Subcutaneous abdominal adipose tissue (tissue), 5 donors: ENCODE results near the gene RIC8B.

ENCODE experiments used
- H3K27ac ChIP-seq: one replicate; pipeline ENCODE4 v1.7.0; 2013; ENCODE audit warnings: low read depth, mild to moderate bottlenecking, inconsistent platforms, low read length, moderate library complexity
- H3K27me3 ChIP-seq, 5 donors: one replicate each; pipeline ENCODE4 v1.7.0; 2013; ENCODE audit warnings: low read length in 5 of 5, inconsistent platforms in 1 of 5; ENCODE audit not compliant: control insufficient read depth in 5 of 5, insufficient read depth in 4 of 5
- H3K36me3 ChIP-seq, 5 donors: one replicate each; pipeline ENCODE4 v1.7.0; 2013; ENCODE audit warnings: low read length in 5 of 5; ENCODE audit not compliant: control insufficient read depth in 5 of 5, insufficient read depth in 5 of 5
- H3K4me1 ChIP-seq, 5 donors: one replicate each; pipeline ENCODE4 v1.7.0; 2013; ENCODE audit warnings: low read length in 5 of 5, mild to moderate bottlenecking in 3 of 5, moderate library complexity in 1 of 5; ENCODE audit not compliant: control insufficient read depth in 5 of 5, insufficient read depth in 5 of 5
- H3K4me3 ChIP-seq, 5 donors: one replicate each; pipeline ENCODE4 v1.7.0; 2013; ENCODE audit warnings: low read length in 5 of 5, low read depth in 1 of 5
- H3K9ac ChIP-seq, 5 donors: one replicate each; pipeline ENCODE4 v1.7.0; 2013; ENCODE audit warnings: low read length in 5 of 5, mild to moderate bottlenecking in 4 of 5, moderate library complexity in 3 of 5
- H3K9me3 ChIP-seq, 5 donors: one replicate each; pipeline ENCODE4 v1.7.0; 2013; ENCODE audit warnings: low read length in 5 of 5; ENCODE audit not compliant: control insufficient read depth in 5 of 5
- donor health status: healthy.
- donor health status: healthy.
- donor health status: healthy.
- donor health status: healthy.
- donor health status: healthy.

Gene RIC8B

GRCh38 chr12:106839333-106839732, 64.9 kb downstream of the RIC8B start:
- no peaks in the 10 kb centered on the region for H3K27me3 ChIP-seq
- H3K36me3 ChIP-seq: peaks cover 2 to 19% (median 16%) of the 10 kb centered on the region in 5 donors
- no peak overlapping the region for H3K4me3 ChIP-seq
- no peaks in the 10 kb centered on the region for H3K9me3 ChIP-seq
- no peak overlapping the region for H3K27ac ChIP-seq
- H3K9ac ChIP-seq: no peak overlapping the region
- peaks cover 3 to 18% (median 17%) of the 10 kb centered on the region in 5 donors for H3K4me1 ChIP-seq

DNA sequence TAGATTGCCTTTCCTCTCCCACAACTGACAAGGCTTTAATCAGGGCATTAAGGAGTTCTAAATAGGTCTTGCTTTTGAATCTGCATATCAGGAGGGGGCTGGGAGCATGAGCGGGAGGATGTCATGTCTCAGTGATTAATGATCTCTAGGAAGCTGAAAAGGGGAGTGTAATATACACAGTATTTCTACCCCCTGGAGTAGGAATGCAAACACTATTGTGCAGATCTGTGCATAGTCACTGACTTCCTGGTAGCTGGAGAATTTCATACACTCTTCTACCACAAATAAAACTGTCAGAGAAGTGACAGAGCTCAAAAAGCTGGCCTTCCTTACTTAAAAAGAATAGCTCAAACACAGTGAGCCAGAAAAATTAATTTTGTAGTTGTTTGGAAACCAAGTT, 65.8 kb downstream of the RIC8B start:
- Histone ChIP-seq H3K4me3 (no peak overlapping the region), H3K9me3 (no peaks in the 10 kb centered on the region), H3K27ac (no peak overlapping the region), H3K9ac (peak overlapping the region in 2 of 5 donors; percentile 23 to 60), H3K27me3 (no peaks in the 10 kb centered on the region), H3K4me1 (peaks cover 3 to 18% (median 17%) of the 10 kb centered on the region in 5 donors), H3K36me3 (peaks cover 8 to 27% (median 20%) of the 10 kb centered on the region in 5 donors)

DNA sequence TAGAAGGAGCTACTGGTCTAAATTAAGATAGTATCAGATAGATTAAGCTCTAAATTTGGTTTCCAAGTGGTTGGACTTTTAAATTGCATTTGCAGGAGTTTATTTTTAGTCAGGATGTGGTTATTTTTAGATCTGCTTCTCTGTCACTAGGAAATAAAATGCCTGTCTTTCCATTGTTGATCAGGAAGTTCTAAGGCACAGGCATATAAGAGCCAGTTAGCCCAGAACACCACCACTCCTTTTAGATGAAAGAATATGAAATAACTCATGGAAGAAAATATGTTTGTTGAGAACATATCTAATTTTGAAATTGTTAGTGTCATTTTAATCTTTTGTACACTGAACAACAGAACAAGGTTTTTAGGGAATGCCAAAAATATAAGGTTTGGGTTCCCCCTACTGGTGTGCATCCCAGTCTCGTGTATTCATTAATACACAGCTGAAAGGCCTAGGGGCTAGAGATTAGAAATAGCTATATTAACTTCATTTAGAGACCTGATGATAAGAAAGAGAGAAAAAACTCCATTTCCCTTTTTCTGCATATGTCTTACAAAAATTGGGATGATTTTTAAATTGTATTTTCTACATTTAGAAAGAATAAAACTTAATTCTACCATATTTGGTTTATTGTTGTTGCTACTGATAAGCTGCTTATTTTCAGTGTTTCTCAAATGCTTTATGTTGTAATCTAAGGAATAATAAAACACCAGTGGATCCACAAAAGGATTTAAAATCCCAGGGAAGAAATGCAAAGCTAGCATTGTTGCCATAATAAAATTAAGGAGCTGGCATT, 67.2 kb downstream of the RIC8B start:
- Histone ChIP-seq H3K27me3 (no peaks in the 10 kb centered on the region), H3K4me1 (peaks cover 3 to 18% (median 17%) of the 10 kb centered on the region in 5 donors), H3K27ac (no peak overlapping the region), H3K9me3 (no peaks in the 10 kb centered on the region), H3K36me3 (peaks cover 9 to 36% (median 27%) of the 10 kb centered on the region in 5 donors), H3K9ac (peak overlapping the region in 3 of 5 donors; percentile 16 to 41 (median 39)), H3K4me3 (no peak overlapping the region)

DNA sequence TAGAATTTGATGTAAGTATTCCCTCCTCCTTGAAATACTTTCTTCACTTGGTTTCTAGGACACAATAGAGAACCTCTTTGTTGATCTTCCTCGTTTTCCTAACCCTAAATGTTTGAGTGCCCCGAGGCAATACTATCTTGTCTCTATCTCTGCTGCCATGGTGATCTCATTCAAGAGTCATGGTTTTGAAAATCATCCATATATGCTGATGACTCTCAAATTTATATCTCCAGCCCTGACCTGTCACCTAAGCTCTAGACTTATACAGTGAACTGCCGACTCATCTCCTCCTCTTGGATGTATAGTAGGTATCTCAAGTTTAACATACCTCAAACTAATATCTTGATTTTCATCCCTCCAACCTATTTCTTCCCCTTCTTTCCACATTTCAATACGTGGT, 71.4 kb downstream of the RIC8B start:
- no peak overlapping the region for H3K9ac ChIP-seq
- peaks cover 0 to 8% (median 8%) of the 10 kb centered on the region in 5 donors for H3K4me1 ChIP-seq
- H3K27ac ChIP-seq: no peak overlapping the region
- H3K9me3 ChIP-seq: no peaks in the 10 kb centered on the region
- peaks cover 16 to 50% (median 35%) of the 10 kb centered on the region in 5 donors for H3K36me3 ChIP-seq
- no peaks in the 10 kb centered on the region for H3K27me3 ChIP-seq
- H3K4me3 ChIP-seq: no peak overlapping the region

DNA sequence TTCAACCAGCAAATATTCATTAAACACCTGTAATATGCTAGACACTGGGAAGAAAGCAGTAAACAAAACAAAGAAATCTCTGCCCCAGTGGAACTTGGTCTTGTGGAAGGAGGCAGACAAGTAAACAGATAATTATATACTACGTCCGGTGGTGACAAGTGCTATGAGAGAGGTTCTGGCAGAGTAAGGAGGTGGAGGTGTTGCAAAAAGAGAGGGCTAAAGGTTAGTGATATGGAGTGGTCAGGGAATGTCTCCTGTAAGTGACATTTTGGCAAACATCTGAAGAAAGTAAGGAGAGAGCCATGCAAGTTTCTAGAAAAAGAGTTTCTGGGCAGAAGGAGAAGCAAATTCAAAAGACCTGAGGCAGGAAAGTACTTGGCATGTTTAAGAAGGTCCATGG, 73.4 kb downstream of the RIC8B start:
- no peaks in the 10 kb centered on the region for H3K4me1 ChIP-seq
- H3K9me3 ChIP-seq: no peaks in the 10 kb centered on the region
- no peak overlapping the region for H3K9ac ChIP-seq
- no peaks in the 10 kb centered on the region for H3K27me3 ChIP-seq
- peaks cover 21 to 56% (median 39%) of the 10 kb centered on the region in 5 donors for H3K36me3 ChIP-seq
- no peak overlapping the region for H3K4me3 ChIP-seq
- H3K27ac ChIP-seq: no peak overlapping the region

- Histone ChIP-seq H3K27ac (no peak overlapping the region), H3K4me1 (no peaks in the 10 kb centered on the region), H3K9ac (no peak overlapping the region), H3K36me3 (peaks cover 11 to 45% (median 22%) of the 10 kb centered on the region in 5 donors), H3K4me3 (no peak overlapping the region), H3K9me3 (no peaks in the 10 kb centered on the region), H3K27me3 (no peaks in the 10 kb centered on the region)
Observed at GRCh38 chr12:106851306-106851705, 76.8 kb downstream of the RIC8B start.

DNA sequence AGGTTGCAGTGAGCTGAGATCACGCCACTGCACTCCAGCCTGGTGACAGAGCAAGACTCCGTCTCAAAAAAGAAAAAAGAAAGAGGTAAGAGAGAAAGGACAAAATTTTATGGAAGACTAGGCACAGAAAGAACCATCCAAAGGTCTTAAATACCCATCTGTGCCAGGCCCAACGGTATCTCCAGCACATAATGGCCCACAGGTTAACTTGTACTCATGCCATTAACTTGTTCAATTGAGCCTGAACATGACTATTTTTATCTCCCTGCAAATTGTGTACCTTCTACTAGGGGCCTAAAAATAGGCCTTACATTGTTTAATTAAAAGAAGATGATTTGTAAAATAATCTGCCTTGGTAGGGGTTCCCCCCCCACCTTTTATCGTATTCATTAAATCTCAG, 80.2 kb downstream of the RIC8B start:
- Histone ChIP-seq H3K9me3 (no peaks in the 10 kb centered on the region), H3K4me3 (no peak overlapping the region), H3K36me3 (peaks cover 9 to 44% (median 15%) of the 10 kb centered on the region in 5 donors), H3K4me1 (no peaks in the 10 kb centered on the region), H3K27me3 (no peaks in the 10 kb centered on the region), H3K9ac (no peak overlapping the region), H3K27ac (no peak overlapping the region)

DNA sequence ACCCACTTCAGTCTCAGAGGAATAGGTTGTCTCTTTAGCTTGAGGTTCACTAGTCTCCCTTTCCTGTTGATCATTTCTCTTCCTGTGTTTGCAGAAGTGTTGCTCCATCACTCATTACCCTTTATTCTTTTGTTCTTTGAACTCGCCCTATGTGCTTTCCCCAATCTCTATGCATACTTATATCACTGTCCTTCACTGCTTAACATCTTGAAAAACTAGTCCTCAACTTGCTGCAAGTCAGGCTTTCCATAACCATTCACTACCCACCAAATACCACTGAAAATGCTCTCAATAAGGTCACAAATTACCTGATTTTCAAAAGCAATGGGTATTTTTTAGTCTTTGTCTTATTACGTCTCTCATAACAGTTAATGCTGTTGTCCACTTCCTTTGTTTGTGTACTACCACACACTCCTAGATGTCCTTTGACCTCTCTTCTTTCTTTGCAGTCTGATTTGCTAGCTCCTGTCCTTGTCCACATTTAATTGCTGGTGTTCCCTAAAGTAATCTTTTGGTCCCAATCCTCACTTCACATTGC, 80.8 kb downstream of the RIC8B start:
- Histone ChIP-seq H3K36me3 (peaks cover 10 to 44% (median 15%) of the 10 kb centered on the region in 5 donors), H3K4me1 (no peaks in the 10 kb centered on the region), H3K27ac (no peak overlapping the region), H3K9me3 (no peaks in the 10 kb centered on the region), H3K4me3 (no peak overlapping the region), H3K27me3 (no peaks in the 10 kb centered on the region), H3K9ac (peak overlapping the region in 1 of 5 donors; percentile 7)

DNA sequence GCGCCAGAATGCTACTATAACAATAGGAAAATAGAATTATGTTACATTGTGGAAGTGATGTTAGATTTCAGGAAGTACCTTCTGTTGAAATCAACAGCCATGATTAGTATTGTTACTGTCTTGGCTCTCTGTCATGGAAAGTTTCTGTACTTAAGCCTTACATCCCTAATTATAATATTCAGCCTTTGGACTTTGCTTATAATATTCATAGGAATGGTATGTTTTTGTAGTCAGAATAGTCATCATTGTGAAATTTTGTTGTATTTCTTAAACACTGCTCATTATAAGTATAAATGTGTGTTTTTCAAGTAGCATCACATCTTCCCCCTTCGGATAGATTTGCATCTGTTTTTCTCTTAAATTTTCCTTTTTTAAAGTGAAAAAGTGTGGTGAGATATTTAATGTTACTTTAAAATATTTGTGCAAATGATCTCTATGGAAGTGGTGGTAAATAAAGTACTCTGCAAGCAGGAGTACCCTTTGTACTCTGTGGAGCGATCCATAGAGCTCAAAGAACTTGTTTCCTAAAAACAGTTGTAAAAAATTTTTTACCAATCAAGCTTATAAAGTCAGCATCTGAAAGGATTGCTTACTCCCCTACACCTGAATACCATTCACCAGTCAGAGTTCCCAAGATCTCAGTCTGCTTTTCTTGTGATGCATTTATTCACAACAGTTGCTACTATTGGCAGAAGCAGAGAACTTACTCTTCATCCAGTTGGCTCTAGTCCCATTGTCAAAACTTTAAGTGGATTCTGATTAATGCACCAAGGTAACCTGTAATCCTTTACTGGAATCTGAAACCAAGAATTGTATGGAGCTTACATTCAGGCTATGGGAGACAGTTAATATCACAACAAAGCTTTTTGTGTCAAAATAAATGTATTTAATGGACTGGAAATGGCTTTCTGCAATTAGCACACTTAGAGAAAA, 87.8 kb downstream of the RIC8B start:
- H3K4me1 ChIP-seq: no peaks in the 10 kb centered on the region
- no peaks in the 10 kb centered on the region for H3K27me3 ChIP-seq
- H3K27ac ChIP-seq: no peak overlapping the region
- H3K9ac ChIP-seq: no peak overlapping the region
- no peak overlapping the region for H3K4me3 ChIP-seq
- no peaks in the 10 kb centered on the region for H3K9me3 ChIP-seq
- peaks cover 8 to 39% (median 17%) of the 10 kb centered on the region in 5 donors for H3K36me3 ChIP-seq
